Measurements from ENCODE around the gene HNRNPAB.

DNA sequence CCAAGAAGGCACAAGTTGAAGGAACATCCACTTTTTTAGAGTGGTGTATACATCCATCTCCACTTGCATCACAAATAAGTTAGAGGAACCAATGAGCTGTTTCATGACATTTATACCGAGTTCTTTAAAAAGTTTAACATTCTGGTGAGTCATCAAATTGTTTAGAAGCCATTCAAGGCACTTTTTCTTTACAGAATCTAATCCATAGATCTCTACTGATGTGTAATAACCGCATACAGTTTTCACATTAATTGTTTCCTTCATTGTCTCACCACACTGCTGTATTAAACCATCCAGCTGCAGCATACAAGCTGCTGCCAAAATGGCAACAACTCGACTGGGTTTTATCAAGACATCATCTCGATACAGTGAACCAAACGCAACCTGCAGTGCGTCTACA, 17.9 kb upstream of the HNRNPAB start:
- TF ChIP-seq, protein P1, sequence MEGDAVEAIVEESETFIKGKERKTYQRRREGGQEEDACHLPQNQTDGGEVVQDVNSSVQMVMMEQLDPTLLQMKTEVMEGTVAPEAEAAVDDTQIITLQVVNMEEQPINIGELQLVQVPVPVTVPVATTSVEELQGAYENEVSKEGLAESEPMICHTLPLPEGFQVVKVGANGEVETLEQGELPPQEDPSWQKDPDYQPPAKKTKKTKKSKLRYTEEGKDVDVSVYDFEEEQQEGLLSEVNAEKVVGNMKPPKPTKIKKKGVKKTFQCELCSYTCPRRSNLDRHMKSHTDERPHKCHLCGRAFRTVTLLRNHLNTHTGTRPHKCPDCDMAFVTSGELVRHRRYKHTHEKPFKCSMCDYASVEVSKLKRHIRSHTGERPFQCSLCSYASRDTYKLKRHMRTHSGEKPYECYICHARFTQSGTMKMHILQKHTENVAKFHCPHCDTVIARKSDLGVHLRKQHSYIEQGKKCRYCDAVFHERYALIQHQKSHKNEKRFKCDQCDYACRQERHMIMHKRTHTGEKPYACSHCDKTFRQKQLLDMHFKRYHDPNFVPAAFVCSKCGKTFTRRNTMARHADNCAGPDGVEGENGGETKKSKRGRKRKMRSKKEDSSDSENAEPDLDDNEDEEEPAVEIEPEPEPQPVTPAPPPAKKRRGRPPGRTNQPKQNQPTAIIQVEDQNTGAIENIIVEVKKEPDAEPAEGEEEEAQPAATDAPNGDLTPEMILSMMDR (conservative IDR thresholded peaks at IDR 0.05 in 1 of 2, IDR thresholded peaks at IDR 0.05 in 1 of 2; ENCODE audit: extremely low read depth in 1 of 2, insufficient read depth in 1 of 2, low read depth in 1 of 2, low read length in 2 of 2), result no peak
- no peak for TF ChIP-seq EZH2 (IDR thresholded peaks at IDR 0.05; ENCODE audit: borderline replicate concordance, low read length)
